Erythroblast (primary cell): ENCODE results near the gene MPZL1.

Experiments
- GATA1 ChIP-seq: IDR thresholded peaks from 2 replicates; pipeline ENCODE4 v1.6.1; 2011; ENCODE audit warnings: low read depth, mild to moderate bottlenecking, control low read depth, low read length, moderate library complexity
- POLR2A ChIP-seq: IDR thresholded peaks from 2 replicates; pipeline ENCODE4 v1.6.1; 2011; ENCODE audit warnings: mild to moderate bottlenecking, low read length

DNA sequence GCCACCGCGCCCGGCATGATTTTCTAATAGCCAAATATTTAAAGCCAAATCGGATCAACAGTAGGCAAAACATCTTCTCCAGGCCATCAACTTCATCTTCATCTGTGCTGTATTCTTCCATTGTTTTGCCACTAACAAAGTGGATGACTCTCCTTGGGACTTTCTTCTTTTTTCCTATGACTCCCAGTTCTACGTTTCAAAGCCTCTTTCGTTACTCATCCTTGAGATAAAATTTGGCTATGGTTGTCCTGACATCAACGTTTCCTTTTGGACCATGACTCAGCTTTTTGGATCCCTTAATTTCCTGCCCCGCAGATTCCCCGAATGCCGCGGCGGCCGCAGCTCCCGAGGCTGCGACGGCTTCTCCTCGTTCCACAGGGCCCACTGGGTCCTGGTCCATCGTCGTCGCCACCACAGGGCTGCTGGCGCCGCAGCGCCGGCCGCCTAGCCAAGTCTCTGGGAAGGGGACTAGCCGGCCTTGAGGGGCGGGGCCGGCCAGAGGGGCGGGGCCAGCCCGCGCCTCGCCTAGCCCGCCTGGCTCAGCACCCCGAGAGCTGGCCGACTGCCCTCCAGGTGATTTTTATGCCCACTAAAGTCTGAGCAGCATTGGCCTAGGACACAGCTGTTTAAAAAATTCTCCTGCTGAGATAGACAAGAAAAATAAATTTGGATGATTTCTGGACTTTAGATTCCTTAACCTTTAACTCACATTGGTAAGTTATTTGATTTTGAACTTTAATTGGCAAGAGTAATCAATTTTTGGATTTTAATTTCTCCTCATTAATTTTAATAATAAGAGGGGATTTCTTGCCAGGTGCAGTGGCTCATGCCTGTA lies 98.3 kb downstream of the MPZL1 start:
- no peak for TF ChIP-seq POLR2A
- TF ChIP-seq GATA1: no peak
